Keratinocyte (primary cell): ENCODE results near the gene DDX3Y. TPM values are rescaled to one million over a fixed set of nuclear protein-coding genes. Genes with fewer than 3 reads are reported as not detected.

ENCODE experiments used
- DNase-seq: peaks from one replicate; pipeline ENCODE4 v3.0.0-alpha.2; 2011; ENCODE audit warnings: low read depth, missing footprints, low spot score
- FAIRE-seq: peaks from 2 replicates; lab custom pipeline; 2011; peaks lifted over from hg19 to GRCh38; lab: Jason Lieb, UNC
- H2AFZ ChIP-seq: 2 replicates; pipeline ENCODE4 v1.6.0; 2012; ENCODE audit warnings: low read length, control low read depth, inconsistent platforms; ENCODE audit not compliant: control insufficient read depth
- H3K27ac ChIP-seq: 2 replicates; pipeline ENCODE4 v1.5.1; 2011; ENCODE audit warnings: low read length; ENCODE audit not compliant: control insufficient read depth, insufficient read depth
- H3K27me3 ChIP-seq: 3 replicates; pipeline ENCODE4 v1.6.0; 2011; ENCODE audit warnings: low read length; ENCODE audit not compliant: control insufficient read depth, insufficient read depth; ENCODE audit errors: extremely low read depth
- H3K36me3 ChIP-seq, 2 experiments: 2 replicates in 1 of 2; 3 replicates in 1 of 2; pipeline ENCODE4 v1.5.1; 2011; ENCODE audit warnings: low read length in 2 of 2, mild to moderate bottlenecking in 1 of 2; ENCODE audit not compliant: control insufficient read depth in 2 of 2, insufficient read depth in 2 of 2; ENCODE audit errors: extremely low read depth in 1 of 2
- H3K4me1 ChIP-seq: 3 replicates; pipeline ENCODE4 v1.5.1; 2011; ENCODE audit warnings: low read length; ENCODE audit not compliant: control insufficient read depth, insufficient read depth; ENCODE audit errors: extremely low read depth
- H3K4me2 ChIP-seq: 3 replicates; pipeline ENCODE4 v1.6.0; 2011; ENCODE audit warnings: low read depth, low read length; ENCODE audit not compliant: control insufficient read depth, insufficient read depth; ENCODE audit errors: extremely low read depth
- H3K4me3 ChIP-seq, 3 experiments: fragments of 200-600 bp in 1 of 3; sonication (generic) in 1 of 3; 2 replicates in 2 of 3; 3 replicates in 1 of 3; pipeline ENCODE4 v1.5.1; 2011 to 2016; ENCODE audit warnings: low read length in 3 of 3, mild to moderate bottlenecking in 3 of 3, control low read depth in 2 of 3, inconsistent platforms in 1 of 3, low read depth in 1 of 3, mixed read lengths in 1 of 3, mixed run types in 1 of 3, moderate library complexity in 1 of 3; ENCODE audit not compliant: control insufficient read depth in 2 of 3, insufficient read depth in 2 of 3; ENCODE audit errors: extremely low read depth in 1 of 3
- H3K79me2 ChIP-seq: 2 replicates; pipeline ENCODE4 v1.6.0; 2012; ENCODE audit warnings: low read length; ENCODE audit not compliant: control insufficient read depth, insufficient read depth
- H3K9ac ChIP-seq: 3 replicates; pipeline ENCODE4 v1.6.0; 2011; ENCODE audit warnings: low read length; ENCODE audit not compliant: control insufficient read depth, insufficient read depth; ENCODE audit errors: extremely low read depth
- H3K9me1 ChIP-seq: 3 replicates; pipeline ENCODE4 v1.6.0; 2011; ENCODE audit warnings: low read length; ENCODE audit not compliant: control insufficient read depth, insufficient read depth; ENCODE audit errors: extremely low read depth
- H3K9me3 ChIP-seq: 2 replicates; pipeline ENCODE4 v1.5.1; 2012; ENCODE audit warnings: low read depth, low read length; ENCODE audit not compliant: control insufficient read depth
- H4K20me1 ChIP-seq: 3 replicates; pipeline ENCODE4 v1.6.0; 2011; ENCODE audit warnings: low read length; ENCODE audit not compliant: control insufficient read depth, insufficient read depth; ENCODE audit errors: extremely low read depth
- CTCF ChIP-seq, 3 experiments: IDR thresholded peaks in 1 of 3; conservative IDR thresholded peaks in 1 of 3; optimal IDR thresholded peaks in 1 of 3; 2 replicates in 2 of 3; 3 replicates in 1 of 3; pipeline versions ENCODE3 to v1.5.1; 2011; ENCODE audit warnings: low read length in 3 of 3, mild to moderate bottlenecking in 3 of 3, moderate library complexity in 2 of 3, control low read depth in 1 of 3, inconsistent platforms in 1 of 3; ENCODE audit not compliant: insufficient read depth in 2 of 3; ENCODE audit errors: extremely low read depth in 1 of 3
- EZH2 ChIP-seq: IDR thresholded peaks from one replicate; pipeline ENCODE4 v1.6.1; 2012; ENCODE audit warnings: inconsistent platforms, mild to moderate bottlenecking, low read length, moderate library complexity
- dilution Hi-C: fragments of 300-500 bp; cut with MboI; formaldehyde crosslinking; loops from one replicate; pipeline ENCODE4 v1.7.0; 2020; ENCODE audit warnings: low sequenced_read_pairs; ENCODE audit not compliant: extremely low pct_ligation_motif_present
- polyA plus RNA-seq, 5 experiments: library from polyadenylated mRNA; depleted of rRNA in 3 of 5; stranded (reverse) in 3 of 5; stranded (forward) in 1 of 5; unstranded in 1 of 5; fragments of >200 nt; gene quantifications; 1 replicate in 1 of 5; 2 replicates in 3 of 5; 3 replicates in 1 of 5; pipeline versions ENCODE4 v1.2.1 to v1.2.3, GENCODE V29; 2011 to 2012; ENCODE audit warnings: missing spikeins in 2 of 5, low read depth in 1 of 5, low replicate concordance in 1 of 5

The DDX3Y gene
- polyA plus RNA-seq, 1 donor (not counting 4 experiments of a cell fraction or from before 2014, with no cell fraction given), result not detected

- no peaks in the 10 kb centered on the region for H3K36me3 ChIP-seq
- H3K4me3 ChIP-seq, result no peak overlapping the region
- H3K4me1 ChIP-seq, result no peaks in the 10 kb centered on the region
- FAIRE-seq (no peak), DNase-seq (no peak)
- no peaks in the 10 kb centered on the region for H3K9me1 ChIP-seq
- dilution Hi-C loops, result no loop called here
- no peaks in the 10 kb centered on the region for H4K20me1 ChIP-seq
- TF ChIP-seq EZH2 (no peak), CTCF (optimal IDR thresholded peaks at IDR 0.05 in 1 of 3, IDR thresholded peaks at IDR 0.05 in 1 of 3, conservative IDR thresholded peaks at IDR 0.05 in 1 of 3; ENCODE audit: extremely low read depth in 1 of 3, insufficient read depth in 2 of 3, low read length in 3 of 3) (no peak)
- H3K9me3 ChIP-seq, result no peaks in the 10 kb centered on the region
- no peak overlapping the region for H3K27ac ChIP-seq
- no peak overlapping the region for H2AFZ ChIP-seq
- no peaks in the 10 kb centered on the region for H3K79me2 ChIP-seq
- H3K9ac ChIP-seq, result no peak overlapping the region
- no peak overlapping the region for H3K4me2 ChIP-seq
- no peaks in the 10 kb centered on the region for H3K27me3 ChIP-seq
Measured at GRCh38 chrY:12905895-12906294, 1.2 kb downstream of the DDX3Y start.

DNA sequence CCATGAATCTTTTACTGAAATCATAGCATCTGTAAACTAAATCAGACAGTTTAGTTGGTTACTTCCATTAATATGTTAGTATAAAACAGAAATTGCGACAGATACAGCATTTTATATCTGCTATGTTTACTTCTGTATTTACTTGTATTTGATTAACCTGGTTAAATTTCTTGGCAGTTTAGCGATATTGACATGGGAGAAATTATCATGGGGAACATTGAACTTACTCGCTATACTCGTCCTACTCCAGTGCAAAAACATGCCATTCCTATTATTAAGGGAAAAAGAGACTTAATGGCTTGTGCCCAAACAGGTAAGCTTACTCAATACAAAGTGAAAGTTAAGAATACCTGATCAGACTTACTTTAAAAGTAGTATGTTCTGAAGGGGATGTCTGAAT is 8.9 kb downstream of the DDX3Y start:
- Histone ChIP-seq H3K9me3 (no peaks in the 10 kb centered on the region), H2AFZ (no peak overlapping the region), H3K9me1 (no peaks in the 10 kb centered on the region), H3K79me2 (no peaks in the 10 kb centered on the region), H3K4me2 (no peak overlapping the region), H3K27ac (no peak overlapping the region), H3K9ac (no peak overlapping the region), H3K4me1 (no peaks in the 10 kb centered on the region), H3K27me3 (no peaks in the 10 kb centered on the region), H4K20me1 (no peaks in the 10 kb centered on the region), H3K4me3 (no peak overlapping the region), H3K36me3 (no peaks in the 10 kb centered on the region)
- FAIRE-seq (no peak), DNase-seq (no peak)
- dilution Hi-C loops, result no loop called here
- TF ChIP-seq EZH2 (no peak), CTCF (optimal IDR thresholded peaks at IDR 0.05 in 1 of 3, IDR thresholded peaks at IDR 0.05 in 1 of 3, conservative IDR thresholded peaks at IDR 0.05 in 1 of 3; ENCODE audit: extremely low read depth in 1 of 3, insufficient read depth in 2 of 3, low read length in 3 of 3) (no peak)
